NCI-H2227 (cell line): Measurements from ENCODE around the gene C2CD2.

Experiments used
- DNase-seq: peaks from one replicate; lab custom pipeline; 2025; ENCODE audit not compliant: unreplicated experiment; lab: John Stamatoyannopoulos, UW

C2CD2 gene

DNA sequence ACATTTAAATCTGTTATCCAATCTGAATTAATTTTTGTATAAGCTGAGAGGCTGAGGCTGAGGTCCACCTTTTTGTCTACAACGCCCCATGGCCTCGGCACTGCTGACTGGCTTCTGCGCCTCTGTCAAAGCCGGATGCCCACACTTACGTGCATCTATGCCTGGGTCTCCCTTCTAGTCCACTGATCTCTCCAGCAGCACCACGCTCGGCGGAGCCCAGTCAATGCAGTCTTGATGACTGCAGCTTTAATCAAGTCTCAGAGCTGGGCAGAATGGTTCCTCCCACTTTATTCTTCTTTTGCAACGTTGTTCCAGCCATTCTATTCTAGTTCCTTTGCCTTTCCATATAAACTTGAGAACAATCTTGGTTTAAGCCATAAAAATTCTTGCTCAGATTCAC, 84.0 kb downstream of the C2CD2 start:
- no peak for DNase-seq

DNA sequence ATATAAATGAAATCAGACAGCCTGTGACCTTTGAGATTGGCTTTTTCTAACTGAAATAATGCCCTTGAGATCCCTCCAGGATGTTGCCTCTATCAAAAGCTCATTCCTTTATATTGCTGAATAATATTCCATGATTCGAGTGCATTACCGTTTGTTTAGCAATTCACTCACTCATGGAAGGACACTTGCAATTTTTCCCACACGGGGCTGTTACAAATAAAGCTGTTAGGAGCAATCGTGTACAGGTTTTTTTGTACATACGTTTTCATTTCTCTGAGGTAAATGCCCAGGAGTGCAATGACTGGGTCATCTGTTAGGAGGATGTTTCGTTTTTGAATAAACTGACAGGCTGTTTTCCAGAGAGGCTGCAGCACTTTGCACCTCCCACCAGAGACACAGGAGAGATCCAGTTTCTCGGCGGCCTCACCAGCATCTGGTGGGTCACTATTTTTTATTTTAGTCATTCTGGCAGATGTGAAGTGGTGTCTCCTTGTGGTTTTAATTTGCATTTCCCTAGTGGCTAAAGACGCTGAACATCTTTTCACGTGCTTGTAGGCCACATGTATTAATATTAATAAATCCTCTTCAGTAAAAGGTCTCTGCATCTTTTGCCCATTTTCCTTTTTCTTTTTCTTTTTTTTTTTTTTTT, 85.6 kb downstream of the C2CD2 start:
- DNase-seq, result no peak

DNA sequence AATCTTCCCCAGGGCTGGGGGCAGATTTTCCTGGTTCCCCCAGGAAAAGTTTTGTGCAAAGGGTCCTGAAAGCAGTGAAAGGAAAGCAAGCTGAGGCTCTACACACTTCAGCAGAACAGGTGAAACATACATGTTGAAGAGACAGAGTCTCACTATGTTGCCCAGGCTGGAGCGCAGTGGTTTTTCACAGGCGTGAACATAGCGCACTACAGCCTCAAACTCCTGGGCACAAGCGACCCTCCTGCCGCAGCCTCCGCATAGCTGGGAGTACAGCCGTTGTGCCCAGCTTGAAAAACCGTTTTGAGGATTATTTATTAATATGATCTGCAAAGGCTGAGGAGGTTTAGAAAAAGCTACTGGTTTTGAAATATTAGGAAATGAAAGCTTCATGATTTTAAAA, 86.5 kb downstream of the C2CD2 start:
- DNase-seq, result no peak

DNA sequence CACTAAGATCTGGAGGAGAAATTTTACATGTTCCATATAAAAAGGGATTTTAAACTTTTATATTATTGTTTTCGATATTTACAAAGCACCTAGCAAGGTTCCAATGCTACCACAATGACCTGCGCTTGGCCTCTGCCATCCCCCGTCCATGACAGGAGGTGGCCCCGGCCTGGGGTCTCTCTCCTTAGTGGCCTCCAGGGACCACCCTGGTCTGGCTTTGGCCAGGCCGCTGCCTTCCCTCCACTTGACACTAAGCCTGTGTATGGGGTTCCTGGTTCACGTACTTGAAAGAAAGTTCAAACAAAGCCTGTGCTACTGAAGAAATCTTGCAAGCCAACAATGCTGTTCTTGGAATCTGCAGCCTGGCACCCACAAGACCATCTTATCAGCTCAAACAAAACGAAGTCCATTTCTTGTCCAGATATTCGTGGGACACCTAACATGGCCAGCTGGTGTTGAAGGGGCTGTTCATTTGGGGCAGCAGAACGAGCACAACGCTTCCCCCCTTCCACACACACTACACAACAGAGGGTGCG, 87.5 kb downstream of the C2CD2 start:
- no peak for DNase-seq

DNA sequence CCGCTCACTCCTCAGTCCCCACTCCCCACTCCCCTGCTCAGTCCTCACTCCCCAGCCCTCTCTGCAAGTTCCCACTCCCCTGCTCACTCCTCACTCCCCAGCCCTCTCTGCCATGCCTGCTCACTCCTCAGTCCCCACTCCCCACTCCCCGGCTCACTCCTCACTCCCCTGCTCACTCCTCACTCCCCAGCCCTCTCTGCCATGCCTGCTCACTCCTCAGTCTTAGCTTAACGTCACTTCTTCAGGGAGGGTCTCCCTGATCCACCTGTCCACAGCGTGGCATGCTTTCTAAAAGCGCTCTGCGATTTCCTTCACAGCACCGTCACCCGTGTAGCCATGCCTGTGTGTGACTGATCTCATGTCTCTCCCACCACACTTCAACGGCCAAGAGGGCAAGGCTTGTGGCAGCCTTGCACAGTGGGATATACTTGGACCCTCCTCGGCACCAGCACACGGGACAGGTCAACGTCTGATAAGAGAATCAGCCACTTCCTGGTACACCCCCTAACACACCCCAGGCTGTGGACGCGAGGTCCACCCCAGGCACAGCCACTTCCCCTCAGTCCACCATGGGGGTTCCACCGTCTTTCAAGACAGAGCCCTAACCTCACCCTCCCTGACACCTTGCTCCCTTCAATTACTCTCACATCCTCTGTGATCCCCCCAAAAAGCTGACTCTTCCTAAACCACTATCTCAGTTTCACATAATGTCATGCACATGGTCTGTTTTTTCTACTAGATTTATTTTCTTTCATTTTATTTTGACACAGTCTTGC, 88.6 kb downstream of the C2CD2 start:
- no peak for DNase-seq

DNA sequence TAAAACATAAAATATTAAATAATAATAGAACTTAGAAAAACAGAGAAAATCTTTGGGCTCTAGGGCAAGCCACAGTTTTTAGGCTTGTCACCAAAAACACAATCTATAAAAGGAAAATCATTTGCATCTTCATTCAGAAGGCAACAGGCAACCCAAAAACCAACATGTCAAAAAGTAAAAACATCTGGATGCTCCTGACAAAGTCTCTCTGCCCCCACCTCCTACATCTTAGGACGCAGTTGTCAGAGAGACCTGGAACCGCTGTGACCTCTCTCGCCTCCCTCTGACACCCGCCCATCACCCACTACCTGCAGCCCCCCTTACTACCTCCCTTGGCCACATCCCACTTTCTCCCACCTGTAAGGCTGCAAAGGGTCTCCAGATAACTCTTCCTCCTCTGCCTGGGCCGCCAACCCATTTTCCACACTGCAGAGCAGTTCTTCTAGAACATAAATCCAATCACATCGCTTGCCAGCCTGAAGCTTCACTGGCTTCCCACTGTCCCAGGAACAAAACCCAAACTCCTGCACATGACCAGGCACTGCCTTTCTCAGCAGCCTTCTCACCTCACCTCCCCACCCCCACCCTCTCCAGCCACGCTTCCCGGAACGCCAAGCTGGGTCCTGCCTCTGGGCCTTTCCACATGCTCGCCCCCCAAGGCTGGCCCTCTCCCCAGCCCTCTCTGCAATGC, 89.4 kb downstream of the C2CD2 start:
- no peak for DNase-seq

DNA sequence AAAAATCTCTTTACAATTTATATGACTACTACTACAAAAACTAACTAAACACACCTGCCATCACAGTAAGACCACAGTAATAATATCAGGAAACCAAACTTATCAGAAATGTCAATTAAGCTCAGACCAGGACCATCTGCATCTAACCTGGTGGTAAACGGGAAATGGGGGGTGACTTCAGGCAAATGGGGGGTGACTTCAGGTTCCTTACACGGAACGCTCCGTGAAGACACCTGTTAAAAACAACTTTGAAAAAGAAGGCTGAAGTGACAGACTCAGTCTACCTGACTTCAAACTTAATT, 90.4 kb downstream of the C2CD2 start:
- no peak for DNase-seq

DNA sequence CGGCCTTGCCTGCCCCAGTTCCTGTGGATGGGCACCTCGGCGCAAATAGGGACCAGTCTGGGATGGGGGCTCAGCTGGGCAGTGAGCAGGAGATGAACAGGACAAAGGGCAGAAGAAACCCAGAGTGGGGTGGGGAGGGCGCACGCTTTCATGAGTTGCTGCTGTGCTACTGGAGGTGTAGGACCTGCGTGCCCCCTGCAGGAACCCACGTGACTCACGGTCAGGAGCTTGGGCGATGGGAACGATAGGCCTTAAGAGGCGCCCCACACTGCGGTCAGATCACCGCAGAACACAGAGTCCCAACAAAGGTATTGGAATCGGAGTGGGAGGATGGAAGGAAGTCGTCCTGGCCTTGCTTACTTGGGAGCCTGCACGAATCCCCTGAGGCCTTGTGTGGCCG, 91.8 kb downstream of the C2CD2 start:
- no peak for DNase-seq

DNA sequence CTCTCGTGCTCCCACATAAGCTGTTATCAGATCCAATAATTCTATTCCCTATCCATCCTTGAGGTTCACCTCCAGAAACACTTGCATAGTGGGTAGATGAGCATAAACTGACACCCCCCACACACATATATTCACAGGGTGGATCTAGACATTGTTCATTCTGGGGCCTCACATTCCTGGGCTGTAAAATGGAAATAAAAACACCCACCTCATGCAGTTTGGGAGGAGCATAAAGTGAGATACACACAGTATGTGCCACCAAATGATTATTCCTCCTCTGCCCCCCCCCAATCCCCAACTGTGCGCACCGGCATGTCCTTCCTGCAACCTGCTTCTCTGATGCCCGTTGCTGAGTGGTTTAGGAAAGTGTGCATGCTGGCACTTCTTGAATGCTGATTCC, 92.6 kb downstream of the C2CD2 start:
- DNase-seq, result no peak

DNA sequence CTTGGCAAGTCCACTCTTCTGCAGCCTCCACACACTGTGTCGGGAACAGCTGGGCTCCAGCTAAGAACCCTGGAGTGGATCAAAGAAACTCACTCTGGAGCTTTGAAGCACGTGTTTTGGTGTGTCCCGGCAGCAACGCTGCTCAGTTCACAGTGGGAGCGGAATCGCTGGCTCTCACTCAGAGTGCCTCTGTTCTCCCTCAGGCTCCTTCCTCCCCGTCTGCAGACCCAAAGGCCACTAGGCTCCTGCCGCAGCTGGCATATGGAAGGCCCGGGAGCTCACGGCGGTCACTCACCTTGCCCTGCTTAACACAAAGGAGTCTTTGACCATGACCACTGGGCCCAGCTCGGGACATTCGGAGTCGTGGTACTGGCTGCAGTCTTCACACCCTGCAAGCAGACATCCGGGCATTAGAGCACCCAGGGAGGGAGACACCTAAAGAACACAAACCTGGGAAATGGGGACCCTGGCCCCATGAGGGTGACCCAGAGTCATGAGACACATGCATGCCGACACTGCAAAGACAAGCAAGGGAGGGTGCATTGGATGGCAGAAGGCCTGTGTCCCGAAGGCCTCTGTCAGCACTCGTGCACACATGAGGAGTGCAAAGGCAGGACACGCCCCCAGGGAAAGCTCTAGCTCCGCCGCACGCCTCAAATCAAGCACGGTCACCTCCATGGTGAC, 94.4 kb downstream of the C2CD2 start:
- DNase-seq, result no peak

DNA sequence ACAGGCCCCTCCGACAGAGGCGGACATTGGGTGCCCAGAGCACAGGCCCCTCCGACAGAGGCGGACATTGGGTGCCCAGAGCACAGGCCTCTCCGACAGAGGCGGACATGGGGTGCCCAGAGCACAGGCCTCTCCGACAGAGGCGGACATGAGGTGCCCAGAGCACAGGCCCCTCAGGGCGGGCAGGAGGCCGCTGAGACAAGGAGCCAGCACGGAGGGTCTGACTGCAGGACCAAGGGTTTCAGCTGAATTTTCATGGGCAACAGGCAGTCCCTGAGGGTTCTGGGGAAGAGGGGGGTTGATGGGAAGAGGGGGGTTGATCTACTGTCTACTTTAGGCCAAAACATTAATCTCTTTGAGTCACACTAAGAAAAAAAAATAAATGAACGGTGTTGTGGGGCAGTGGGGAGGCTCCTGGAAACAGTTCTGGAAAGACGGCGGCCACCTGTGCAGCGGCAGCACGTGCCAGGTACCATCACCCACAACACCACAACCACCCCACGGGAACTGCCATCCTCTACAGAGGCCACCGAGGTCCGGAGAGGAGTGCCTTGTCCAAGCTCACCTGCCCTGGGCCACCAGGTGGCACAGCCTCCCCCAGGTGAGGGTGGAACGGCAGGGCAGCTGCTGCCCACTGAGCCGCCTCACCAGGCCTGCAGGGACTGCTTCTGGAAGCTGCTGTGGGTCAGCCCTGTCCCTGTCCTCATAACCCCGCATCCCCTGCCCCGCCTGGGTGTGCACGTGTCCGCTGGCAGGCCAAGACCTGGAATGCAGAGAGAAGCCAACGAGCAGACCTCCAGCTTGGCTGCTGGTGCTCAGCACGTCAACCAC, 95.1 kb downstream of the C2CD2 start:
- no peak for DNase-seq

DNA sequence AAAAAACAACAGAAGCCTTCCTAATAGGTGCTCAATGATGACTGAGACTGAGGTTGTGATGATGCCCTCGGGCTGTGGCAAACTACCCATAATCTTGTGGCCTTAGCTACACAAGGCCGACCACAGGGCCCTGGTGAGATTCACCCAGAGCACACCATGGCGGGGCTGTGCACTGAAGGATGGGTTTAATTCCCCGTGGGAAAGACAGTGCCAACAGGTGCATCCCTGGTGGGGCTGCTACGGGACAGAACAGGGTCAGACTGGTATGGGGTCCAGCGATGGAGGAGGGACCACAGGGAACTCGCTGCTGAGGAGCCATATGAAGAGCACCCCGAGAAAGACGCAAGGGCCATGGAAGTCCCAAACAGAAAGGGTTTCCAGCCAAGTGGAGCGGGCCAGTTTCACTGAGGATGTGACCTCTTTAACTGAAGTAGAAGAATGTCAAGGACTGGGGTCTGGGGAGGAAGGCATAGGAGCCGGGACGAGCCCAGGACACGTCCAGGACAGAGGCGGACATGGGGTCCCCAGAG, 96.0 kb downstream of the C2CD2 start:
- DNase-seq, result no peak

DNA sequence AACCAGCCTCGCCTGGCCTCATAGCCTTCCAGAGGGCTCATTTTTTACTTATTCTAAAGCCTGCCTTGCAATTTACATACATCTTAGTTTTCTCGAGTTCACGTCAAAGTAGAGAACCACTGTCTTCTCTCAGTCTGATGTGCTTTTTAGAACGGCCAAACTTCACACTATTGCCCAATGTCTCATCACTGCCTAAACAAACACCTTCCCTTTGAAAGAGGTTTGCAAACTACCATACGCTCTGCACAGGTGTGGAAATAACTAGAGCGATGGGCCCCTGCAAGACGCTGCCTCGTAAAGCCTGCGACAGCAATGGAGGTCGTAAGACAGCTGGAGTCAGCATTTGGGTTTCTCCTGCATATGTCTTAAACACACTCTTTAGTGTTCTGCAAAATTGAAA, 97.2 kb downstream of the C2CD2 start:
- no peak for DNase-seq

DNA sequence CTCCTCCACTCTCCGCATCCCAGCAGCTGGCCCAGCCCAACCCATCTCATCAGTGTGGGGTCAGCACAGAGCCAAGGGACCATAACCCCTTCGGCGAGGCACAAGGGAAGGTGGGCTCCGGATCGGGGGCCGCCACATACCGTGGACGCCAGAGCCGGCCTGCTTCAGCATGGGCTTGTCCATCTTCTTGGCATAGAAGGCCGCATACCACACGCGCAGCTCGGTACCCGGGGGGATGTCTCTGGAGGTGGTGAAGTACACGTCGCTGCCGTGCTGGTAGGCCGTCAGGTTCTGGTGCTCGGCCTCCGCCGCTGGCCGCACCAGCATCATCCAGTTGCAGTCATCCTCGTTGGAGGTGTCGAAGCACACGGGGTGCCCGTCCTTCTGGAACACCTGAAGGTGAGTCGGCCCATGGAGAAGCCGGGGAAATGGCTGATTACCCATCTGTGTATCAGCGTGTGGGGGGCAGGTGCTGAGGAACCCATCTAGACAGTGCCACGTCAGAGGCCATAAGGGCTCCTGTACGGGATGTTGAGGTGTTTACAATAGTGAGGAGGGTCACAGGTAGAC, 99.3 kb downstream of the C2CD2 start:
- DNase-seq, result no peak

DNA sequence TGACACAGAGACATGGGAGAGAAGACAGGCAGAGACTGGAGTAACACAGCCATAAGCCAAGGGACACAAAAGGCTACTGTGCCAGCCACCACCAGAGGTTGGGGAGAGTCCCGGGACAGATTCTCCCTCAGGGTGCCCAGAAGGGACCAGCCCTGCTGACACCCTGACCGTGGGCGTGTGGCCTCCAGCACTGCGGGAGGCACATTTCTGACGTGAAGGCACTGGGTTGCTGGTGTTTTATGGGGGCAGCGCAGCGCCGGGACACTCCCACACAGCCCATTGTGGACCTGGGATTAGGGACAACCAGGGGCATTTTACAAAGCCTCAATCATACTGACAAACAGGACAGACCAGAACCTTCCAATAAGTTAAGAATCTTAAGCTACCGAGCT, 100.9 kb downstream of the C2CD2 start:
- no peak for DNase-seq

DNA sequence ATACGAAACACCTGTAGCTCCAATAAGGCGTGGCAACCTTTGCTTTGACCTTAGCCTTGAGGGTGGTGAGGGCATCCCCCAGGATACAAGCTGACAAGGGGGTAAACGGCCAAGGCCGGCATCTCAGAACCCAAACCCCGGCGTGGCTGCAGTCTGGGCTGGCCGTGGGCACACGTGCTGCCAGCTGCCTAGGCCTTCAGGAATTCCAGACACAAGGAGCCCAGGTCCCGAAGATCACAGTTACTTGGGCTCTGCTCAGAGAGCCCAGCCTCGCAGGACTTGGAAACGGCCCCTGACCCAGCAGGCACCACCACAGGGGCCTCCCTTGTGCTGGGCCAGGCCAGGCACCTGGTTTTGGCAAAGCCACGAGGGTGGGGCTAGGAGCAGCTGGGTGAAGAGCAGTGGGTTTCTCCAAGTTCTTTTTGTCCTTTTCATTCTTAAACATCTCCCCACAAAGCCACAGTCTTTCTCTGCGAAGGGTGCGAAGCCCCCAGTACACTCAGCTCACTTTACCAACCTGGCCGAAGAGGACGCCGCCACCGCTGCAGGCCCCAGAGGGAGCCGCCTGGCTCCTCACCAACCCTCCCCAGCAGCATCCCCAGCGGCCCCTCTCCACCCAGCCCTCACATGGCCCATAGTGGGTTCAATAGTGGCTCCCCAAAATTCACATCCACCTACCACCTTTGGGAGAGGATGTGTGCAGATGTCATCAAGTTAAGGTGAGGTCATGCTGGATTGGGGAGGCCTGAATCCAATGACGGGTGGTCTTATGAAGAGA, 101.5 kb downstream of the C2CD2 start:
- no peak for DNase-seq

DNA sequence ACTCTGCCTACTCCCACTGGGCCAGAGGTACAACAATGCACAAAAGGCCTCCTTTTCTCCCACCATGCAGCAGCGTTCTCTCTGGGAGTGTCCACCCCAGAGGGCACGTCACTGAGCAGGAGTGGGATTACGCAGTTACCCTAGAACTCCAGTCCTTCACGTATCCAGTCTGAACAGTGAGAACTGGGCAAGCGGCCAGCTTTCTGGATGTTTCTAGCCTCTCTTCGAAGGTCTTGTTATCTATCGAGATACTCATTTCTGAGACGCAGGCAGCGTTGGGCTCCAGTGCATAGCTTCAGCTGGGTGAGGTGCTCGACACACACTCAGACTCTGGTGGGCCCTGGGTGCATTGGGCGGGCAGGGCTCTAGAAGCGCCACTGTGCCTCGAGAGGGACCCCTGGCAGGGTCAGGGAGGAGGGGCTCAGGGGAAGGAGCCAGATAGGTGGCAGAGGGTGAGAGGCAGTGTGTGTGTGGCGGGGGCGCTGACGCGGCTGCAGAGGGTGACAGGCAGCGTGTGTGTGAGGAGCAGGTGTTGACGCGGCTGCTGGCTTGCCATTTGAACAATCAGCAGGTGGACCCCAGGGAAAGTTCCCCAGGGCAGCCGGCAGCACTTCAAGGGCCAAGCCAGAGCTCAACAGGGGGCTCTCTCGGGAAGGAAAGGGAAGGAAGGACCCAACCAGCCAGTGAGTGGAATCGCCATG, 102.6 kb downstream of the C2CD2 start:
- no peak for DNase-seq

DNA sequence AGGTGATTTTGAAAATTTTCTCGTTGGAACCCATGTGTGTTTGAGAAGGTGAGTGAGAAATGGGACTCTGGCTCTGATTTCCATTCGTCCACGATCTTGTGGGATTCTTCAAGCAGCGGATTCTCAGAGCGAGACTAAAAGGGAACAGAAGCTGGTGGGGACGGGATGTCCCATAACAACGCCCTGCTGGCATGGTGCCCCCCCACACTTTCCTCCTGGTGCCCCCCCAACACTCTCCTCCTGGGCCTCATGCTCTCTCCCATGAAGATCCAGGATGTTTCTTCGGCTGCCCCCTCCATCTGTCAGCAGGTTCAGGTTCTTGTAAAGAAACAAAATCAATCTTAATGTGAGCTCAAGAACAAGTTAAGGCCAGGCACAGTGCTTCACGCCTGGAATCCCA, 103.7 kb downstream of the C2CD2 start:
- no peak for DNase-seq
